IPS DF 19.7 (cell line): ENCODE data around the gene PEG3.

Source experiments
- DNase-seq: peaks from one replicate; pipeline ENCODE4 v3.0.0-alpha.2; 2013; ENCODE audit warnings: low read depth, low spot score

PEG3 gene

GRCh38 chr19:56838909-56839651 lies 1.4 kb downstream of the PEG3 start:
- DNase-seq: no peak

GRCh38 chr19:56838024-56838908 lies 2.3 kb downstream of the PEG3 start:
- DNase-seq: no peak

GRCh38 chr19:56837492-56838023 lies 3.0 kb downstream of the PEG3 start:
- DNase-seq: no peak

DNA sequence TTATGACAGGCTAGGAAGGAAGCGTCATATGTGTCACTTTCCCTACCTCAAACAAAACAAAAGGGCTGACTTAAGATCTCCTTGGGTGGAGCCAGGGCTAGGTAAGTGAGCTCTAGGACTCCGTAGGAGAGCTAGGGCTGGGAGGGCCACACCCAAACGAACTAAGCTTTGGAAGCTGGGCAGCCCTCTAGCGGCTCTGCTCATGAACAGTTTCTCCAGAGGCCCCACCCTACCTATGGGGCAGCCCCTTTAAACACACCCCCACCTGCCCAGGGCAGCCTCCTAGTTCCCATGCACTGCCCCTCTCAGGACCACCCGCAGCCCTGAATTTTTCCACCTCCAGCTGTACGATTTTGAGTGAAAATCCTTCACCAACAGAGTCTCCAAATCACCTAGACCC lies 3.5 kb downstream of the PEG3 start:
- DNase-seq: no peak

DNA sequence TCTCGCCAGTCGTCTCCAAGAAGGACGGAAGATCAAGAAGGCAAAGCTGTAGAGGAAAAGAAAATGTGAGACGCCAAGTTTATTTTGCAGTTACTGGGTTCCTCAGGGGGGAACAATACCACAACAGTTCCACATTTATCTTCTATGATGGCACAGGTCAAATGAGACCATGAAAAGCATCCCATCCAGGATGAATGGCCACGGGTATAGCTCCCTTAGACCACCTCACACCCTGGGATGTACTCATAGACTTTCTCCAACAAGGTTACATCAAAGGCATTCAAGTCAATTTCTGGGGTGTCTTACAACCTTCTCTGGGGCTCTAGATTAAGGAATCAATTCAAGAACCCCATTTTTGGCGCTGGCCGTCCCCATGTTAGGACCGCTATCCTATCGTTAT lies 4.5 kb downstream of the PEG3 start:
- no peak for DNase-seq

- DNase-seq: no peak
Observed at GRCh38 chr19:56835401-56835800, 5.1 kb downstream of the PEG3 start.

- no peak for DNase-seq
Observed at GRCh38 chr19:56834564-56835375, 5.8 kb downstream of the PEG3 start.

DNA sequence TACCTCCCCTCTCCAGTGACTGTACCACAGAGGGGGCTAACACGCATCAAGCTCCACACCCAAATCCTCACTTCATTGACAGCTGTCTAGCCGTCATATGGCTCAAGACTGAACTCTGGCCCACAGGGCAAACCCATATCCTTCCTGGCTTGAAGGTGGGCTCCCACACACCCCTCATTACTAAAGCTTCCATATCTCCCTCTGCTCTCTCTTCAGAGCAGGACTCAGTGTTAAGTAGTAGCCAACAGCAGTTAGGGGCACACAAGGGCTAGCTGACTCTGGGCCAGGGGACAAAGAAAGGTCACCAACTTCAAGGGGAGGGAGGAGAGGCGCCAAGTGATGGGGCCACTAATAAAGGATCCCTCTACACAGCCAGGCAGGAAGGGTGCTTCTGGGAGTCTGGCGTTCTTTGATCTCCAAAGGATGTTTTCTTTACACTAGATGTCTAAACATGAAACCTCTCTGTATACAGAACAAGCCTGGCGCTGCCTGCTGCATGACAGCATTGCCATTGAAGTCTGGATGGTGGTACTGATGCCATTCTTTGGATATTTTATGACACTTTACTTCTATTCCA lies 8.1 kb downstream of the PEG3 start:
- no peak for DNase-seq

- no peak for DNase-seq
Observed at GRCh38 chr19:56831255-56831654, 9.3 kb downstream of the PEG3 start.

- no peak for DNase-seq
Observed at GRCh38 chr19:56829596-56829995, 10.9 kb downstream of the PEG3 start.

DNA sequence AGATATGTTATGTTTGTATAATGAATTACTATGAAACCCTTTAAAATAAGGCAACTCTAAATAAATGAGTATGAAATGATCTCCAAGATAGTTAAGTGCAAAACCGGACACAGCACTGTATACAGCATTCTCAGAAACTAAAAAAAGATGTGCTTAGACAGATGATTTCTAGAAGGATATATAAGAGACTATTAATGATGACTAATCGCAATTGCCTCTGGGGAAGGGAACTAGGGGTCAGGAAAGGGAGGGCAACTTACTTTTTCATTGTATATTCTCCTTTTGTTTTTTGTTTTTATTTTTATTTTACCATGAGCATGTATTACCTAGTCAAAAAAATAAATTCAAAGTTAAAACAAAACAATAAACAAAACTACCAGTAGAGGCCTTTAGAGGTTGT lies 12.8 kb downstream of the PEG3 start:
- DNase-seq: no peak

DNA sequence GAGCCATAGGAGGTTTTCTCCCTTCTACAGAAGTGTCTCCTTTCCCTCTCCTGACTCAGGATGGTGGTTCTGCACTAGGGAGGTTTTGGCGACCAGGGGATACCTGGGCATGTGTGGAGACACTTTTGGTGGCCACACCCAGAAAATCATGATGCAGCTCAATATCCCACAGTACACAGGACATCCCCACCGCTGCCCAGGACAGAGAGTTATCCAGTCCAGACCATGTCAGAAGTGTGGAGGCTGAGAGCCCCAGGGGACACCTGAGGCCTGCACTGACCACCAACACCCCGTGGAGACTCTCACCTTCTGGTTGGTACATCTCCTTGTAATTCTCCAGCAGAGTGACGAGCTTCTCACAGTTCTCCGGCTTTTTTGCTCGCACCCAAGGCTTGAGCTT lies 16.6 kb downstream of the PEG3 start:
- no peak for DNase-seq

DNA sequence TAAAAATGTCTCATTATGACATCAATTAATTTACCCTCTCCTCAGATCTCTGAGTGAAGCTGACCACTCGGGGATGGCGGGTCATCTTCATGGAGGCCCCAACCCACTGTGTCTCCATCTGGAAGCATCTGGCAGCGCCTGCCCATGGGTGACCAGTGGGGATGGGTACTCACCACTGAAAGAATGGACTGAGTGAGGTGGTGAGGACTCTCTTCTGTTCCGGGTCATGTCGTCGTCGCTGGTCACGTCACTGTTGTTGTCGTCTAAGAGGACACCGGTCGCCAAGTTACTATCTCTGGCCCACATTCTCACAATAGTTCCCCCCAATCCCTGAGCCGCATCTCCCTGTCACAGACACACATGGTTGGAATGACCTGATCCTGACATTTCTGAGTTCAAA lies 17.1 kb downstream of the PEG3 start:
- no peak for DNase-seq

GRCh38 chr19:56822755-56823154 lies 17.8 kb downstream of the PEG3 start:
- no peak for DNase-seq

DNA sequence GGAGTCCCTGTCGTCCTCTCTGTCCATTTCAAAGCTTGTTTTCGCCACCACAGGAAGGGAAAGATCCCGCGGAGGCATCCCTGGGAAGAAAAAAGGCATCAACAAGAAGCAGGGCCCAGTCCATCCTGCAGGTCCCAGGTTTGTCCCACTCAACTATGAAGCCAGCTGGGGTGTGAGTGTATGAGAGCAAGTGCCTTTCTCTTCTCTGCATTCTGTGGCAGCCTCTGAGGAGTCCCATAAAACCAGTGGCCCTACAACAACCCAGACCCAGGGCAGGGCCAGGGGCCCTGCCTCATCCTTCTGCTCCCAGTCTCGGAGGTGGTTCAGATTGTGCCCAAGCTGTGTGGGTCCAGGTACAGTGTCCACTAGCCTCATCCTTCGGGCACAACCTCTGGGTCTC lies 18.9 kb downstream of the PEG3 start:
- no peak for DNase-seq

DNA sequence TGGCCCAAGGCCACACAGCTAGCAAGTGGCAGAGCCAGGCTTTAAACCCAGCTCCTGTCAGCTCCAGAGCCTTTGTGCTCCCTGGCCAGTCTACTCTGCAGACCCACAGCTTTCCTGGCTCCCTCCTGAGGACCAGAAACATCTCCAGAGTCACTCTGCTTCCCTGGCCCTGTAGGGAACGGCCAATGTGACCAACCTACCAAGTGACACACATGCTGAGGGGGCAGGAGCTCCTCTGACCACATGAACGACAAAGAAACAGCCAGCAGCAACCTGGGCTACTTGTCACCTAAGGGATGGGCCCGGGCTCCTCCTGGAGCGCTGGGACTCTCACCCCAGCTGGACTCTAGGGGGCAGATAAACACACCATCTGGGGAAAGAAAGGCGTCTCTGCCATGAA lies 19.3 kb downstream of the PEG3 start:
- DNase-seq: no peak

DNA sequence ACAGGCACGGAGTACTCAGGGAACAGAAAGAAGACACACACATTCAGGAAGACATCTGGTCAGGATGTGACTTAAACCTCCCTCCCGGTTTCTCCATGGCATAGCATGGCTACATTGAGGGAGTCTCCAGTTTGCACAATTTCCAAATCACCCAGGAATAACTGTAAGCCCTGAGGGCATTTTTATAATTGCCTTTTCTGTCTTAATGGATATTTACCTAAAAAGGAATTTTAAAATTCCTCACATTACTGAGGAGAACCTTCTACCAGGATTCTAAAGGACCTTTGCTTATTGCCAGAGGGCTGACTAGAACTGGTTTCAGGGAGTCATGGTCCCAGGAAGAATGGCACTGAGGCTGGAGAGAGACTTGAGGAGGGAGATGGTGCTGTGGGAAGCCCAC lies 21.4 kb downstream of the PEG3 start:
- no peak for DNase-seq

GRCh38 chr19:56814656-56815055 lies 25.9 kb downstream of the PEG3 start:
- DNase-seq: no peak

- DNase-seq: no peak
Observed at GRCh38 chr19:56813531-56813930, 27.0 kb downstream of the PEG3 start.

GRCh38 chr19:56811480-56811879 lies 29.0 kb downstream of the PEG3 start:
- no peak for DNase-seq

DNA sequence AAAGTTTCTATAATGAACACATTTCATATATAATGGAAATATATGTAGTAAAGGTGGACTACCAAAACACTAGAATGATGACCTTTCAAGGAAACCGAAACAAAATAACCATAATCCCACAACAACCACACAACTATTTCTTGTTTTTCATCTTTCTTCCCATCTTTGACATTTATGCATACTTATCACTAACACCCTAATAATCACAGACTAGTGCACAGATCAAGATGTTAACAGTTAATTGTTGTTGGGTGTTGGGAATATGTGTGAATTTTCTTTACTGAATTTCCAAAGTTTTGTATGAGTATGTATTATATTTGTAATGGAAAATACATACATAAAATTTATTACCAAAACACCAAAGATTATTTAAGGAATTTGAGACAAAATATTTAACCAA lies 30.3 kb downstream of the PEG3 start:
- no peak for DNase-seq
